Fibroblast of villous mesenchyme (primary cell): ENCODE results near the gene NRXN3. TPM values are rescaled to one million over a fixed set of nuclear protein-coding genes. Genes with fewer than 3 reads are reported as not detected.

Experiments
- DNase-seq: peaks from one replicate; pipeline ENCODE4 v3.0.0-alpha.2; 2010; ENCODE audit warnings: low read depth
- H3K4me3 ChIP-seq: 2 replicates; pipeline ENCODE4 v1.5.1; 2011; ENCODE audit warnings: low read depth, mild to moderate bottlenecking, low read length
- CTCF ChIP-seq: IDR thresholded peaks from 2 replicates; pipeline ENCODE4 v1.5.1; 2012; ENCODE audit warnings: low read depth, mild to moderate bottlenecking, low read length; ENCODE audit not compliant: insufficient read depth
- total RNA-seq: library from RNA; depleted of rRNA; stranded (reverse); fragments of >200 nt; gene quantifications from 2 replicates; pipeline ENCODE4 v1.2.3, GENCODE V29; 2012

Gene NRXN3
- total RNA-seq, 1 donor = 7.3 TPM

DNA sequence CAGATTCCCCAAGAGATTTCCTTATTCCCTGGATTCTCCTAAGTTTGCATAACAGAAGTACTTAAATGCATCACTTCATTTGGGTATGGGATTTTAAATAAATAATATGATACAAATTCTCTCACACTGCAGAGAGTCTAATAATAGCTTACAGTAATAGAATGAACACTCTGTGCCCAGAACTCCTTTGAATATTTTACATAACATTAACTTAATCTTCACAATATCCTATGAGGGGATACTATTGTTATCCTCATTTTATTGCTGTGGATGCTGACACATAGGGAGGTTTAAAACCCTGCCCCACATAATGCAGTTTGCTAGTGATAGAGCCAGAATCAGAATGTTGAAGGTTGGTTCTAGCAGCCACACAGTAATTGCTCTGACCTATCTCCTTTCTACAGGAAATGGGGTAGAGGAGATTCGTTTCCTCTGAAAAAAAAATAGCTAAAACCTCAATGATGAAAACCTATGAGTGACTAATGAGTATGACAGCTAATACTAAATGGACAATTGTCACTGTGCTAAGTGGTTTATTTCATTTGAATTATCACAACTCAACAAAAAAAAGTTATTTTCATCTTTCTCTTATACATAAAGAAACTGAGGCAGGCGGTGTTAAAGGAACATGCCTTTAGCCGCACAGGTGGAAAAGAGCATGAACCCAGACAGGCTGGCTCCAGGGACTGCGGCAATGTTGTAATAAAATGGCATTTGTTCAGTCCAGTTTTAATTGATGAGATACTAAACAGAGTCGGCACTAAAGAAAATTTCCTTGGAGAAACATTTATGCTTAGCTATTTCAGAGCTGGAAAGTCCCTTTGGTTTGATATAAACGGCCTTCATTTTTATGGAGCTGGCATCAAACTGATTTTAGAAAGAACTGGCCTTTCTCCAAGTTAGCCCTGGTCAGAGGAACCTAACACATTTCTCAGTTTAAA is 880.9 kb downstream of the NRXN3 start:
- no peak overlapping the region for H3K4me3 ChIP-seq
- no peak for DNase-seq
- TF ChIP-seq CTCF = no peak

DNA sequence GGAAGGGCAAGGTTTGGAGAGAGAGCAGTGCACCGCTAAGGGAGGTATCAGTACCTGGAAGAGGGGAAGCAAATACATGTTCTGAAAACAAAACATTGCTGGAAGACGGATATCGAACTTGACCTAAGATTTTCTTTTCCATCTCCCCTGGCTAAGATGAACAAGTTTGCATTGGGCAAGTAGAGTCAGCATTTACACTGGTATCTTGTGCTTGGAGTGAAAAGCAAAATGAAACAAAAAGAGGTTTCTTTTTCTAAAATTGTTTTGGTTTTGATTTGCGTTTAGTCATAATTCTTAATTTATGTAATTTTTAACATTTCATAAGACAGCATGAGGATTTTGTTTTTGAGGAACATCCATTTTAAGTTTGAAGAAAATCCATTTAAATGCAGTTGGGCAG is 881.6 kb downstream of the NRXN3 start:
- DNase-seq = no peak

GRCh38 chr14:79056879-79057278 is 886.7 kb downstream of the NRXN3 start:
- peak; percentile 85 for DNase-seq
- no peak overlapping the region for H3K4me3 ChIP-seq
- no peak for TF ChIP-seq CTCF

More for the DNA sequence above, 881.6 kb downstream of the NRXN3 start:
- H3K4me3 ChIP-seq = no peak overlapping the region
- TF ChIP-seq CTCF = no peak

DNA sequence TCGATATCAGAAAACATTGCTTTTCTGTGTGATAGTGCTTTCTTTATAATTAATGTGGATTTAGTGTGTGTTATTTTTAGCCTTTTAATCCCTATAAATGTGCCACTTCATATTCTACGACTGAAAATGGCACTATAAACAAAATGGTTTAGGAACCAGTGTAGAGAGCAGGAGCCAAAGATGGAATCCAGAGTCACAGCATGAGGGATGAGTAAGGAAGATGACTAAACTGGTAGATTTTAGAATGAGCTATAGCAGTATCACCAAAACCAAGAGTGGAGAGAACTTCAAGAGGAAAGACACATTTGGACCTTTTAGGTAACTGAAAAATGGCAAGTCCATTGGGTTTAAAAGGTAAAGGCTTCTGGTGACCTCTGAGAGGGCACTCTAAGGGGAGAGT is 887.2 kb downstream of the NRXN3 start:
- no peak overlapping the region for H3K4me3 ChIP-seq
- TF ChIP-seq CTCF = no peak
- peak; percentile 29 for DNase-seq

DNA sequence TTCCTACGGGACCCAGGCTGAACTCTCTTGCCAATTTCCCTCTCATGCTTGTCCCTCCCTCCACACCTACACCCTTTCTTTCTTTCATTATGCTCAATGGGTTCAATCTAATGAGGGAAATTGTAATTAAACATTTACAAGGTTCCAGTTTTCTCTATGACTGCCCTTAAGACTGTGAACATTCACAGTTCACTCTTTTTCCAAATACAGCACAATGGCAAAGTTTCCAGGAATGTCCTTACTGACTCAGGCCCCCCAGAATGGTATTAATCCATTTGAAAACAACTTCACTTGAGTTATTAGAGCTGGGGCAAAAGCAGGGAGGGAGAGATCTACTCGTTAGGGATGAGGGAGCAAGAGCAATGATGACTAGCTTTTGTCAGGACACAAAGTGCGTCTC is 892.1 kb downstream of the NRXN3 start:
- TF ChIP-seq CTCF = no peak
- no peak overlapping the region for H3K4me3 ChIP-seq
- DNase-seq = no peak

GRCh38 chr14:79064214-79064613 is 894.0 kb downstream of the NRXN3 start:
- no peak for TF ChIP-seq CTCF
- no peak overlapping the region for H3K4me3 ChIP-seq
- no peak for DNase-seq
